Neural progenitor cell (in vitro differentiated cells): ENCODE data around the gene TMEM33. TPM values are rescaled to one million over a fixed set of nuclear protein-coding genes. Genes with fewer than 3 reads are reported as not detected.

Experiments used
- DNase-seq: peaks from one replicate; pipeline ENCODE4 v3.0.0-alpha.2; 2016; ENCODE audit warnings: low spot score
- H2AFZ ChIP-seq: fragments of 200-600 bp; sonication (generic); replicated peaks from 2 replicates; pipeline ENCODE4 v1.6.1; 2016; ENCODE audit warnings: antibody characterized with exemption
- H3F3A ChIP-seq: fragments of 200-600 bp; sonication (generic); 2 replicates; pipeline ENCODE4 v1.6.1; 2016; ENCODE audit warnings: antibody characterized with exemption, low read depth
- H3K27ac ChIP-seq: fragments of 200-600 bp; sonication (generic); 2 replicates; pipeline ENCODE4 v1.5.1; 2016; ENCODE audit warnings: mild to moderate bottlenecking
- H3K27me3 ChIP-seq: fragments of 200-600 bp; sonication (generic); 2 replicates; pipeline ENCODE4 v1.6.1; 2016; ENCODE audit warnings: mild to moderate bottlenecking, moderate library complexity
- H3K36me3 ChIP-seq: fragments of 200-600 bp; sonication (generic); 2 replicates; pipeline ENCODE4 v1.5.1; 2016
- H3K4me1 ChIP-seq: fragments of 200-600 bp; sonication (generic); 2 replicates; pipeline ENCODE4 v1.6.1; 2016; ENCODE audit warnings: mixed run types
- H3K4me2 ChIP-seq: fragments of 200-600 bp; sonication (generic); 2 replicates; pipeline ENCODE4 v1.6.1; 2016
- H3K4me3 ChIP-seq: fragments of 200-600 bp; sonication (generic); 2 replicates; pipeline ENCODE4 v1.5.1; 2016
- H3K79me2 ChIP-seq: fragments of 200-600 bp; sonication (generic); 2 replicates; pipeline ENCODE4 v1.6.1; 2016; ENCODE audit warnings: low read depth
- H3K9ac ChIP-seq: fragments of 200-600 bp; sonication (generic); 2 replicates; pipeline ENCODE4 v1.6.1; 2016
- H3K9me3 ChIP-seq: fragments of 200-600 bp; sonication (generic); 2 replicates; pipeline ENCODE4 v1.5.1; 2016; ENCODE audit warnings: low read depth
- H4K20me1 ChIP-seq: fragments of 200-600 bp; sonication (generic); 2 replicates; pipeline ENCODE4 v1.6.1; 2016; ENCODE audit warnings: low read depth
- H3K27ac Mint-ChIP-seq: 3 replicates; pipeline ENCODE4 v1.8.0; 2021; ENCODE audit warnings: mixed read lengths
- H3K27me3 Mint-ChIP-seq: 2 replicates; pipeline ENCODE4 v1.8.0; 2022; ENCODE audit warnings: low read depth, mild to moderate bottlenecking, inconsistent platforms, moderate library complexity, mixed read lengths; ENCODE audit not compliant: insufficient read depth
- H3K36me3 Mint-ChIP-seq: 3 replicates; pipeline ENCODE4 v1.8.0; 2021; ENCODE audit warnings: mixed read lengths
- H3K4me1 Mint-ChIP-seq: 3 replicates; pipeline ENCODE4 v1.8.0; 2021; ENCODE audit warnings: mixed read lengths
- H3K4me3 Mint-ChIP-seq: 3 replicates; pipeline ENCODE4 v1.8.0; 2021; ENCODE audit warnings: mild to moderate bottlenecking, moderate library complexity, mixed read lengths
- H3K9me3 Mint-ChIP-seq: 3 replicates; pipeline ENCODE4 v1.8.0; 2020; ENCODE audit warnings: mixed read lengths
- CTCF ChIP-seq: fragments of 200-600 bp; sonication (generic); IDR thresholded peaks from 2 replicates; pipeline ENCODE4 v1.5.1; 2017; ENCODE audit warnings: antibody characterized with exemption, mild to moderate bottlenecking
- EZH2 ChIP-seq: fragments of 200-600 bp; sonication (generic); IDR thresholded peaks from 2 replicates; pipeline ENCODE4 v1.6.1; 2017; ENCODE audit warnings: antibody characterized with exemption, mild to moderate bottlenecking, moderate library complexity
- EZH2phosphoT487 ChIP-seq: fragments of 200-600 bp; sonication (generic); IDR thresholded peaks from 2 replicates; pipeline ENCODE4 v1.6.1; 2017; ENCODE audit warnings: antibody characterized with exemption
- total RNA-seq: library from RNA; depleted of rRNA; stranded (reverse); fragments of >200 nt; gene quantifications from 2 replicates; pipeline ENCODE4 v1.2.3, GENCODE V29; 2015; ENCODE audit warnings: low replicate concordance

Gene TMEM33
- total RNA-seq, 1 donor from 2014 or later: 71.9 TPM

- Mint-ChIP-seq H3K9me3 (peaks cover under 1% of the 10 kb centered on the region), H3K4me1 (no peaks in the 10 kb centered on the region), H3K27me3 (no peaks in the 10 kb centered on the region), H3K36me3 (peaks cover under 1% of the 10 kb centered on the region), H3K4me3 (no peak overlapping the region), H3K27ac (no peak overlapping the region)
- no peaks in the 10 kb centered on the region for H3K9me3 ChIP-seq
- no peak overlapping the region for H3K4me3 ChIP-seq
- TF ChIP-seq CTCF (peak; percentile 60), EZH2phosphoT487 (no peak)
- DNase-seq: peak; percentile 29
- no peaks in the 10 kb centered on the region for H3K79me2 ChIP-seq
- peaks cover 17% of the 10 kb centered on the region for H3F3A ChIP-seq
- no peaks in the 10 kb centered on the region for H3K4me1 ChIP-seq
- no peak overlapping the region for H3K27ac ChIP-seq
- H3K27me3 ChIP-seq: no peaks in the 10 kb centered on the region
- no peak overlapping the region for H3K4me2 ChIP-seq
- H2AFZ ChIP-seq: no peak overlapping the region
- no peak overlapping the region for H3K9ac ChIP-seq
- H4K20me1 ChIP-seq: no peaks in the 10 kb centered on the region
- H3K36me3 ChIP-seq: no peaks in the 10 kb centered on the region
Observed at GRCh38 chr4:41963105-41963504, 27.9 kb downstream of the TMEM33 start.

- TF ChIP-seq EZH2phosphoT487 (no peak), CTCF (no peak), EZH2 (no peak)
- Histone ChIP-seq H3K4me3 (no peak overlapping the region), H2AFZ (no peak overlapping the region), H3K9me3 (no peaks in the 10 kb centered on the region), H3K79me2 (no peaks in the 10 kb centered on the region), H4K20me1 (no peaks in the 10 kb centered on the region), H3K9ac (no peak overlapping the region), H3K27ac (no peak overlapping the region), H3K36me3 (no peaks in the 10 kb centered on the region), H3K4me1 (no peaks in the 10 kb centered on the region), H3K4me2 (no peak overlapping the region), H3K27me3 (no peaks in the 10 kb centered on the region), H3F3A (peaks cover 17% of the 10 kb centered on the region)
- peaks cover 3% of the 10 kb centered on the region for H3K36me3 Mint-ChIP-seq
- H3K9me3 Mint-ChIP-seq: peaks cover 3% of the 10 kb centered on the region
- H3K4me1 Mint-ChIP-seq: no peaks in the 10 kb centered on the region
- no peak overlapping the region for H3K27ac Mint-ChIP-seq
- H3K4me3 Mint-ChIP-seq: no peak overlapping the region
- no peaks in the 10 kb centered on the region for H3K27me3 Mint-ChIP-seq
- no peak for DNase-seq
Observed at GRCh38 chr4:41964401-41964800, 29.2 kb downstream of the TMEM33 start.

GRCh38 chr4:41967392-41967791, 32.2 kb downstream of the TMEM33 start:
- Mint-ChIP-seq H3K36me3 (peaks cover 3% of the 10 kb centered on the region), H3K4me3 (no peak overlapping the region), H3K9me3 (peaks cover 5% of the 10 kb centered on the region), H3K27ac (no peak overlapping the region), H3K27me3 (no peaks in the 10 kb centered on the region), H3K4me1 (no peaks in the 10 kb centered on the region)
- no peak for DNase-seq
- Histone ChIP-seq H4K20me1 (no peaks in the 10 kb centered on the region), H3K36me3 (no peaks in the 10 kb centered on the region), H3K9ac (no peak overlapping the region), H3K4me2 (no peak overlapping the region), H3K79me2 (no peaks in the 10 kb centered on the region), H3K4me1 (no peaks in the 10 kb centered on the region), H3K27me3 (no peaks in the 10 kb centered on the region), H3K27ac (no peak overlapping the region), H3K4me3 (no peak overlapping the region), H3K9me3 (no peaks in the 10 kb centered on the region), H2AFZ (no peak overlapping the region), H3F3A (peaks cover 2% of the 10 kb centered on the region)
- TF ChIP-seq CTCF (no peak), EZH2 (no peak), EZH2phosphoT487 (no peak)
